Kidney (tissue), 14 donors: ENCODE results near the gene GSG1L. TPM values are rescaled to one million over a fixed set of nuclear protein-coding genes. Genes with fewer than 3 reads are reported as not detected.
A peak's percentile ranks its signal among the peaks of the same experiment; 100 is the strongest.

ENCODE experiments used
- DNase-seq, 5 donors: peaks; one replicate each; pipeline ENCODE4 v3.0.0-alpha.2; 2013 to 2020
- FAIRE-seq: peaks from 2 replicates; lab custom pipeline; 2012; peaks lifted over from hg19 to GRCh38; lab: Jason Lieb, UNC
- H3K27ac ChIP-seq, 2 donors: one replicate each; pipeline ENCODE4 v1.7.0; 2013; ENCODE audit warnings: low read depth in 2 of 2, low read length in 2 of 2, inconsistent platforms in 1 of 2
- H3K27me3 ChIP-seq: one replicate; pipeline ENCODE4 v1.7.1; 2013; ENCODE audit warnings: low read length, inconsistent platforms; ENCODE audit not compliant: control insufficient read depth, insufficient read depth
- H3K36me3 ChIP-seq, 3 donors: one replicate each; pipeline versions ENCODE4 v1.7.0 to v1.7.1; 2013; ENCODE audit warnings: low read length in 3 of 3, control low read depth in 1 of 3, inconsistent platforms in 1 of 3; ENCODE audit not compliant: insufficient read depth in 3 of 3, control insufficient read depth in 2 of 3
- H3K4me1 ChIP-seq, 3 donors: one replicate each; pipeline versions ENCODE4 v1.7.0 to v1.7.1; 2013; ENCODE audit warnings: low read length in 3 of 3, inconsistent platforms in 1 of 3, low read depth in 1 of 3; ENCODE audit not compliant: control insufficient read depth in 2 of 3, insufficient read depth in 2 of 3
- H3K4me3 ChIP-seq, 3 donors: one replicate each; pipeline versions ENCODE4 v1.7.0 to v1.8.1; 2013; ENCODE audit warnings: low read length in 3 of 3, control low read depth in 1 of 3, inconsistent platforms in 1 of 3
- H3K9ac ChIP-seq, 3 donors: one replicate each; pipeline versions ENCODE4 v1.7.0 to v1.7.1; 2013; ENCODE audit warnings: low read length in 3 of 3, control low read depth in 1 of 3, inconsistent platforms in 1 of 3
- H3K9me3 ChIP-seq, 3 donors: one replicate each; pipeline versions ENCODE4 v1.7.0 to v1.7.1; 2013; ENCODE audit warnings: low read length in 3 of 3, control low read depth in 1 of 3, inconsistent platforms in 1 of 3; ENCODE audit not compliant: control insufficient read depth in 2 of 3, insufficient read depth in 1 of 3
- intact Hi-C: fragments of 100-400 bp; cut with DNase I; formaldehyde crosslinking; loops from one replicate; pipeline ENCODE4 v1.11.1; 2022
- polyA plus RNA-seq: library from polyadenylated mRNA; stranded (reverse); fragments of 350-450 nt; fragmentation: Illumina TruSeq; extraction: RNeasy Lipid Tissue Mini Kit (QIAGEN cat#74804); gene quantifications from one replicate; pipeline ENCODE4 v1.2.3, GENCODE V29; 2014; ENCODE audit warnings: low read depth, low replicate concordance; ENCODE audit not compliant: insufficient read depth
- total RNA-seq: library from RNA; stranded (reverse); fragmentation: NEBNext Ultra II Directional; extraction: Animal tissue kit (Norgen Biotek cat#: 25700); gene quantifications from one replicate; pipeline ENCODE4 v1.2.1, GENCODE V29; 2021
- TF ChIP-seq, protein P1 (sequence below): IDR thresholded peaks from 3 replicates; pipeline ENCODE4 v1.5.1; 2012; ENCODE audit warnings: mild to moderate bottlenecking, moderate library complexity, borderline replicate concordance; ENCODE audit not compliant: insufficient read depth; ENCODE audit errors: extremely low read depth
- donor health status: control.
- donor health status: control.
- donor health status: control.
- donor health status: control.
- donor health status: control.
- donor health status: DM: yes; HTN: yes; CAD: no.
- donor health status: Normal renal cell carcinoma (clear cell type).

GSG1L gene
- total and polyA plus RNA-seq, 2 donors from 2014 or later: not detected

DNA sequence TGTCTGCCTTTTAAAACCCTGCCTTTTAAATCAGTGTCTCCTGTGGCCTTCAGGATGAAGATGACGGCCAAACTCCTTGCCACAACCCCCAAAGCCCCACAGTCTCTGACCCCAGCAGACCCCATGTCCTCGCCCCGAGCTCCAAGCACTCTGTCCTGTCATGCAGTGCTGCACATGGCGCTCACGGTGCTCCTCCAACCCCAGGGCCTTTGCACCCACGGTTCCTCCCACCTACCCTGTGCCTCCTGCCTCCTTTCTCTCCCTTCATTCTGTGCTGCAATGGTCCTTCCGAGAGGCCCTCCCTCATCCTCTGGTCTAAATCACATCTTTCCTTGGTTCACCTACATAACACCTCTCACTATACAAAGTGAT is 278.2 kb downstream of the GSG1L start:
- H3K9me3 ChIP-seq: no peaks in the 10 kb centered on the region
- H3K4me3 ChIP-seq: no peak overlapping the region
- no peaks in the 10 kb centered on the region for H3K4me1 ChIP-seq
- intact Hi-C loops: no loop called here
- TF ChIP-seq, protein P1, sequence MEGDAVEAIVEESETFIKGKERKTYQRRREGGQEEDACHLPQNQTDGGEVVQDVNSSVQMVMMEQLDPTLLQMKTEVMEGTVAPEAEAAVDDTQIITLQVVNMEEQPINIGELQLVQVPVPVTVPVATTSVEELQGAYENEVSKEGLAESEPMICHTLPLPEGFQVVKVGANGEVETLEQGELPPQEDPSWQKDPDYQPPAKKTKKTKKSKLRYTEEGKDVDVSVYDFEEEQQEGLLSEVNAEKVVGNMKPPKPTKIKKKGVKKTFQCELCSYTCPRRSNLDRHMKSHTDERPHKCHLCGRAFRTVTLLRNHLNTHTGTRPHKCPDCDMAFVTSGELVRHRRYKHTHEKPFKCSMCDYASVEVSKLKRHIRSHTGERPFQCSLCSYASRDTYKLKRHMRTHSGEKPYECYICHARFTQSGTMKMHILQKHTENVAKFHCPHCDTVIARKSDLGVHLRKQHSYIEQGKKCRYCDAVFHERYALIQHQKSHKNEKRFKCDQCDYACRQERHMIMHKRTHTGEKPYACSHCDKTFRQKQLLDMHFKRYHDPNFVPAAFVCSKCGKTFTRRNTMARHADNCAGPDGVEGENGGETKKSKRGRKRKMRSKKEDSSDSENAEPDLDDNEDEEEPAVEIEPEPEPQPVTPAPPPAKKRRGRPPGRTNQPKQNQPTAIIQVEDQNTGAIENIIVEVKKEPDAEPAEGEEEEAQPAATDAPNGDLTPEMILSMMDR: no peak
- DNase-seq (peak in 1 of 5 donors; percentile 54), FAIRE-seq (no peak)
- H3K27me3 ChIP-seq: no peaks in the 10 kb centered on the region
- H3K27ac ChIP-seq: no peak overlapping the region
- no peak overlapping the region for H3K9ac ChIP-seq
- H3K36me3 ChIP-seq: no peaks in the 10 kb centered on the region

DNA sequence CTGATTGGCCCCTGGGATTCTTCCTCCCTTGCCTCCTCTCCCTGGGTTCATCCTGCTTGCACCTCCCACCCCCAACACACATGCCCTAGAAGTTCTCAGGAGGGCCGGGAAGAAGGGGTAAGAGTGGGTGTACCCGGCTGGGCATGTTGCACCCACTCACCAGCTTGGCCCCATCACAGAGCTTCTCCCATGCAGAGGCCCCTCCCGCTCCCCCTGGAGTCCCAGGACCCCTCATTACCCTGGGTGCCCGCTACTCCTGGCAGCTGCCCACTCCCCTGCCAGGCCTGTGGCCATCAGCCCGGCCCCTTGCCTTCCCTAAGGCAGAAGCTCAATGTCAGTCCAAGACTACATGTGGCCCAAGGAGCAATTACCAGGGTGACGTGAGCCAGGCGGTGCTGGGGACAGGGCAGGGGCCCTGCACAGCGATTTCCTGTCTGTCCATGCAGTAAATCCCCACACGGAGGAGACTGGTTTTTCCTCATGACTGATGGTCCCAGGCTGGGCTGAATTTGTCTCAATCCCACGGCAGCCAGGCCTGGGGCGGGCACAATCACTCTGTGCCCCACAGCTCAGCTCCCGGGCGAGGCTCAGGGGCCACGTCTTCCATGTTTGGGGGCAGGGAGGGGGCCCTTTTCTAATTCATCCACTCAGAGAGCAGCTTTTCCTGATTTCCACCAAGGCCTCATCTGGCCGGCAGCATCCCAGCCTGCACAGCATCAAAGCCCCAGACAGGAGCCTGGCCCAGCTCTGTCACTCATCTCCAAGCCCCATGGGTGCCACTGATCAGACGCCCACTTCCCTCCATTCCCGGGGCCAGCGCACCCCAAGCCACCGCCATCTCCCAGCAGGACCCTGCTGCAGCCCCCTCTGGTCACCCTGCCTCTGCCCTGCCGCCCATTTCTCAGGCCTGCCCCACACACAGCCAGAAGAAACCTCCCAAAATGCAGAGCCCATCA is 278.9 kb downstream of the GSG1L start:
- H3K27ac ChIP-seq: no peak overlapping the region
- H3K4me3 ChIP-seq: no peak overlapping the region
- H3K27me3 ChIP-seq: no peaks in the 10 kb centered on the region
- H3K4me1 ChIP-seq: no peaks in the 10 kb centered on the region
- FAIRE-seq: no peak
- intact Hi-C loops: no loop called here
- TF ChIP-seq, protein P1: no peak
- H3K9me3 ChIP-seq: no peaks in the 10 kb centered on the region
- no peaks in the 10 kb centered on the region for H3K36me3 ChIP-seq
- no peak overlapping the region for H3K9ac ChIP-seq
- peak in 4 of 5 donors; percentile 49 to 71 (median 60) for DNase-seq

DNA sequence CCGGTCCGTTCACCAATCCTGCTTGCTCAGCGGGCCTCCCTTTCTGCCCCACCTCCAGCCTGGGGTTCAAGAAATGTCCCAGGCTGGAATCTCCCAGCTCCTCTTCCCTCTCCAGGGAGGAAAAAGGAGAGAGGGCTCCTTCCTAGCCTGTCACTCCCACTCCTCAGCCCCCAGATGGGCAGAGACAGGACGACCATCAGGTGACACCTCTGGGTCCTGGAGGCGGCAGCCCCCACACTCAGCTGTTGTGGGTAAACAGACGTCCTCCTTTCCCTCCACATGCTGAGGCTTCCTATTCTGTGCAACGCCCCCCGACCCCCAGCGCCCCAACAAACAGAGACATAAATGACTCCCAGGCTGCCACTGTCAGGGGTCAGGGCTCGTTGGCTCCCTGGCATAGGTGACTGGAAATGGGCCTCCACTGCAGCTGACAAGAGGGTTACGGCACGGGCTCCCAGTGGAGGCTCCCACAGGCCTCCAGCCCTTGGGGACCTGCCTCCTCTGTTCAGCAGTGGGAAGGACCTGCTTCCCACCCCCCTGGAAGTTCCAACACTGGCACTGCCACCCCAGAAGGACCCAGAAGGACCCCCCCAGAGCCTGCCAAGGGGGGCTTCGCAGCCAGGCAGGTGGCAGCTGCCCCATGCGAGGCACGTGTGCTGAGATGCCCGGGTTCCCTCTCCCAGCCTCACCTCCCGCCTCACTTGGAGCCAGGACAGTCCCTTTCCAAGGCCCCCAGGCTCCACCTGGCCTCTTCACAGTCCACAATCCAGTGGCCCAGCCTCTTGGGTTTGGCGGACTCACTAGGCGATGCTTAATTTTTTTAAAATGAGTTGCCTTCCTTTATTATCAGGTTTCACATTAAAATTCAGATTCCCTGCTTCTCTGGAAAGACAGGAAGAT is 281.3 kb downstream of the GSG1L start:
- Histone ChIP-seq H3K27me3 (no peaks in the 10 kb centered on the region), H3K4me3 (no peak overlapping the region), H3K9me3 (no peaks in the 10 kb centered on the region), H3K9ac (no peak overlapping the region), H3K36me3 (peaks cover 0 to 2% (median 0%) of the 10 kb centered on the region in 3 donors), H3K4me1 (no peaks in the 10 kb centered on the region), H3K27ac (no peak overlapping the region)
- TF ChIP-seq, protein P1: no peak
- intact Hi-C loops: no loop called here
- FAIRE-seq (no peak), DNase-seq (peak in 1 of 5 donors; percentile 49)
